Thoracic aorta (tissue), 2 donors: ENCODE results near the gene NPR2. TPM values are rescaled to one million over a fixed set of nuclear protein-coding genes. Genes with fewer than 3 reads are reported as not detected.

ENCODE experiments used
- ATAC-seq: fragments of 150-250 bp; one replicate; pipeline ENCODE4 v1.8.0; 2017; ENCODE audit warnings: low read depth; ENCODE audit not compliant: insufficient number of reproducible peaks, low FRiP score
- DNase-seq: peaks from one replicate; pipeline ENCODE4 v3.0.0-alpha.2; 2020; ENCODE audit warnings: low spot score
- H3K27ac ChIP-seq, 2 donors: fragments of 200-600 bp; sonication (generic); 1 replicate in 1 of 2; 2 replicates in 1 of 2; pipeline ENCODE4 v1.5.1; 2016; ENCODE audit warnings: mild to moderate bottlenecking in 2 of 2, moderate library complexity in 2 of 2
- H3K27me3 ChIP-seq: fragments of 200-600 bp; sonication (generic); replicated peaks from 2 replicates; pipeline ENCODE4 v1.6.0; 2016; ENCODE audit warnings: mild to moderate bottlenecking; ENCODE audit not compliant: insufficient read depth
- H3K36me3 ChIP-seq: fragments of 200-600 bp; sonication (generic); one replicate; pipeline ENCODE4 v1.5.1; 2016
- H3K4me1 ChIP-seq, 2 donors: fragments of 200-600 bp; sonication (generic); 1 replicate in 1 of 2; 2 replicates in 1 of 2; pipeline versions ENCODE4 v1.5.1 to v1.6.0; 2016; ENCODE audit warnings: low read depth in 2 of 2, mild to moderate bottlenecking in 1 of 2; ENCODE audit not compliant: control insufficient read depth in 1 of 2
- H3K4me3 ChIP-seq: fragments of 200-600 bp; sonication (generic); 2 replicates; pipeline ENCODE4 v1.5.1; 2016; ENCODE audit warnings: mild to moderate bottlenecking
- H3K9me3 ChIP-seq: fragments of 200-600 bp; sonication (generic); 2 replicates; pipeline ENCODE4 v1.5.1; 2016
- total RNA-seq, 2 donors: library from RNA; depleted of rRNA; stranded (reverse); fragments of >200 nt; gene quantifications; one replicate each; pipeline versions ENCODE4 v1.1.0 to v1.2.3, GENCODE V29; 2016
- TF ChIP-seq, protein P1 (sequence below): fragments of 200-600 bp; sonication (generic); IDR thresholded peaks from one replicate; pipeline ENCODE4 v1.5.1; 2019; ENCODE audit warnings: antibody characterized with exemption

Gene NPR2
- total RNA-seq, 2 donors from 2014 or later = 30.8 to 38.2 TPM

DNA sequence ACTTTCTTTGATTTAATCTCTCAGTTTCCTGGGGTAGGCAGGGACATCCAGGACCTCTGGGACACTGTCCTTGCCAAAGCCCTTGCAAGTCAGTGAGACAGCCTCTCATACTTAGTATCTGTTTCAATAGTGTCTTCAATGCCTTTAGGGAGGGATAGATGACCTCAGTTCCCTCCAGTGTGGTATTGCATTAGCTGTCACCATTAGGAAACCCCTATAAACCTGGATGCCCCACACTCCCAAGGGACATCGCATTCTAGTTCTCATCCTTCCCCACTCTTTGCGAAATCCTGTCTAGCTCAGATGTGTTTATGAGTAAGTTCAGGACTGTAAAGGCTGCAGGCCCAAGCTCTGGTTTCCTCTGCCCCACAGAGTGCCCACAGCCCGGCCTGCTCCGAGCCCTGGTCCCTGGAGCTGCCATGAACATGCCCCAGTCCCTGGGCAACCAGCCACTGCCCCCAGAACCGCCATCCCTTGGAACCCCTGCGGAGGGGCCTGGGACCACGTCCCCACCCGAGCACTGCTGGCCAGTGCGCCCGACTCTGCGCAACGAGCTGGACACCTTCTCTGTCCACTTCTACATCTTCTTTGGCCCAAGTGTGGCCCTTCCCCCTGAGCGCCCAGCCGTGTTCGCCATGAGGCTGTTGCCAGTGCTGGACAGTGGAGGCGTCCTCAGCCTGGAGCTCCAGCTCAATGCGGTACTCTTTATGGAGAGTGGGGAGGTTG lies 50.8 kb downstream of the NPR2 start:
- Histone ChIP-seq H3K4me3 (no peak overlapping the region), H3K4me1 (peaks cover 13 to 27% of the 10 kb centered on the region in 2 donors), H3K27ac (no peak overlapping the region), H3K9me3 (no peaks in the 10 kb centered on the region), H3K36me3 (no peaks in the 10 kb centered on the region), H3K27me3 (no peaks in the 10 kb centered on the region)
- no peak for DNase-seq
- no peak for ATAC-seq
- TF ChIP-seq, protein P1, sequence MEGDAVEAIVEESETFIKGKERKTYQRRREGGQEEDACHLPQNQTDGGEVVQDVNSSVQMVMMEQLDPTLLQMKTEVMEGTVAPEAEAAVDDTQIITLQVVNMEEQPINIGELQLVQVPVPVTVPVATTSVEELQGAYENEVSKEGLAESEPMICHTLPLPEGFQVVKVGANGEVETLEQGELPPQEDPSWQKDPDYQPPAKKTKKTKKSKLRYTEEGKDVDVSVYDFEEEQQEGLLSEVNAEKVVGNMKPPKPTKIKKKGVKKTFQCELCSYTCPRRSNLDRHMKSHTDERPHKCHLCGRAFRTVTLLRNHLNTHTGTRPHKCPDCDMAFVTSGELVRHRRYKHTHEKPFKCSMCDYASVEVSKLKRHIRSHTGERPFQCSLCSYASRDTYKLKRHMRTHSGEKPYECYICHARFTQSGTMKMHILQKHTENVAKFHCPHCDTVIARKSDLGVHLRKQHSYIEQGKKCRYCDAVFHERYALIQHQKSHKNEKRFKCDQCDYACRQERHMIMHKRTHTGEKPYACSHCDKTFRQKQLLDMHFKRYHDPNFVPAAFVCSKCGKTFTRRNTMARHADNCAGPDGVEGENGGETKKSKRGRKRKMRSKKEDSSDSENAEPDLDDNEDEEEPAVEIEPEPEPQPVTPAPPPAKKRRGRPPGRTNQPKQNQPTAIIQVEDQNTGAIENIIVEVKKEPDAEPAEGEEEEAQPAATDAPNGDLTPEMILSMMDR = no peak

DNA sequence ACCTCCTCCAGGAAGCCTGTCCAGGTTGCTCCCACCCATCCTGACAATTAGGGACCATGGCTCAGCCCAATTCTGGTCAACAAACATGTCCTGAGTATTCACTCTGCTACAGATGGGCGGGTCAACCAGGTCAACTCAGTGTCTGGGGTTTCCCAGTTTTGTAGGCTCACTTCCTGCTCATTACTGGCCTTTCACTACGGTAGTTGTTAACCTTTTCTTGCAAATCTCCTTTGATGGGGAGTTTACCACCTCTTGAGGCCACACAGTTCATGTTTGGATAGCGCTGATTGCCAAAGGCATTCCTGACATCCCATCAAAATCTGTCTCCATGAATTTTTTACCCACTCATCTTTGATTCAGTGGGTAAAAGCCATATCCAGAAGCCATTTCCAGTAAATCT lies 51.4 kb downstream of the NPR2 start:
- Histone ChIP-seq H3K36me3 (no peaks in the 10 kb centered on the region), H3K27ac (no peak overlapping the region), H3K27me3 (no peaks in the 10 kb centered on the region), H3K9me3 (no peaks in the 10 kb centered on the region), H3K4me3 (no peak overlapping the region), H3K4me1 (peaks cover 14 to 33% of the 10 kb centered on the region in 2 donors)
- TF ChIP-seq, protein P1 = no peak
- DNase-seq (no peak), ATAC-seq (no peak)

DNA sequence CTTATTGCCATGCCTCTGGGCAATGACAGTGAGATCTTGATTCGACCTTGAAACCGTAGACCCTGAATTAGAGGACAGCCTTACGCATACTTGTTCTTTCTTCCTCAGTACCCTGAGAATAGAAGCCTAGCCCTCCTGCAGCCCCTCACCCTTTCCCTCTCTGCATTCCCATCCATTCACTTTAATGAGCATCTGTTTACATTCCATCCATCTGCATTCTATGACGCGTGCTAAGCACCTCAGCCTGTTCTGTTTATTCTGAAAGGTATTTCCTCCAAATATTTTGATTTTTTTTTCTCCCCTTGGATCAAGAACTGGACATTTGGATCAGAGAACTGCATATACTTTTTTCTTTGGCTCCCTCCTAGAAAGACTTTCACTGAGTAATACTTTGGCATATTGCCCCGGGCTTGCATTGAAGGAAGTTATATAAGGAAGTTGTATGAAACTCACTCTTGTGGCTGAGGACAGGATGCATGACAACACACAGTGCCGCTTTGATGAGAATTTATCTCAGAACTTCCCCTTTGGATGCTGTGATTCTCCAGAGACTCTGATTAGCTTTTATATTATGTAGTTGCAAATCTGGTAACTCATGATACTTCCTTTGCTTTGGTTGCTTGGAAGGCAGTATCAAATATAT lies 53.4 kb downstream of the NPR2 start:
- Histone ChIP-seq H3K27me3 (no peaks in the 10 kb centered on the region), H3K4me1 (peaks cover 20 to 43% of the 10 kb centered on the region in 2 donors), H3K27ac (peak overlapping the region; percentile 10 to 39), H3K9me3 (no peaks in the 10 kb centered on the region), H3K36me3 (no peaks in the 10 kb centered on the region), H3K4me3 (peak overlapping the region; percentile 3)
- peak; percentile 25 for DNase-seq
- no peak for ATAC-seq
- TF ChIP-seq, protein P1 = no peak

DNA sequence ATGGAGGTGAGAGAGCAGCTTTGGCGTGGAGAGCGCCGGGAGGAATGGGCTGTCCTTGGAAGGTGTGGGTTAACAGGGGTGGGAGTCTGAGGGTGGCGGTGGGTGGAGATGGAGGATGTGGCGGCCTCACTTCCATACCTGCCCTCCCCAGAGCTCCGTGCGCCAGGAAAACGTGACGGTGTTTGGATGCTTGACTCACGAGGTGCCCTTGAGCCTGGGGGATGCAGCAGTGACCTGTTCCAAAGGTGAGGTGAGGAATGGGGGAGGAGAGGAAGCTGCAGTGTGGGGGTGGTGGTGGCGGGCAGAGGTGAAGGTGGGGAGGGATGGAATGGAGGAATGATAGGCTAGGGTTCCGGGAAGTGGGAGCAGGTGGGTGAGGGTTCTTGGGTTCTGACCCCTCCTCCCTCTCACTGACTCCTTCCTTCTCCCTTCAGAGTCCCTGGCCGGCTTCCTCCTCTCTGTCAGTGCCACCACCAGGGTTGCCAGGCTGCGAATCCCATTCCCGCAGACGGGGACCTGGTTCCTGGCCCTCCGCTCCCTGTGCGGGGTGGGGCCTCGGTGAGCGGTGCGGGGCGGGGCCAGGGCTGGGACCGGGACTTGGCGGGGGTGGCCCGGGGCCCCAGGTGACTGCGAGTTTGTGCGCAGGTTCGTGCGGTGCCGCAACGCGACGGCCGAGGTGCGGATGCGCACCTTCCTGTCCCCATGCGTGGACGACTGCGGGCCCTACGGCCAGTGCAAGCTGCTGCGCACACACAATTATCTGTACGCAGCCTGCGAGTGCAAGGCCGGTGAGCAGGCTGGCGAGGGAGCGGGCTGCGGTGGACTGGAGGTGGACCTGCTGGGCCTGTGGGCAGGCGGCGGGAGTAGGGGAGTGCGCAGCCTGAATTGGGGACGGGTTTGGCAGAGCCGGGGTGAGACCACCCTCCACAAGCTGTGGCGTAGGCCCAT lies 54.7 kb downstream of the NPR2 start:
- Histone ChIP-seq H3K4me3 (no peak overlapping the region), H3K36me3 (no peaks in the 10 kb centered on the region), H3K4me1 (peaks cover 20 to 43% of the 10 kb centered on the region in 2 donors), H3K27me3 (no peaks in the 10 kb centered on the region), H3K9me3 (no peaks in the 10 kb centered on the region), H3K27ac (peak overlapping the region; percentile 3 to 39)
- no peak for DNase-seq
- TF ChIP-seq, protein P1 = no peak
- ATAC-seq = no peak
